DMS153 treated with DMSO at 0.1 percent for 48 hours (cell line): Measurements from ENCODE around the gene SPHK2.
"Not testable (repeated sequence)": the region's sequence is repeated elsewhere in the genome, so short reads cannot be mapped to it uniquely, and the experiment has no call there.

Experiments
- DNase-seq: peaks from one replicate; lab custom pipeline; 2025; ENCODE audit not compliant: unreplicated experiment; lab: John Stamatoyannopoulos, UW

SPHK2 gene

GRCh38 chr19:48680006-48680405 is 60.7 kb downstream of the SPHK2 start:
- not testable (repeated sequence) for DNase-seq
